ENCODE results near the gene LY6G6C. TPM values are rescaled to one million over a fixed set of nuclear protein-coding genes. Genes with fewer than 3 reads are reported as not detected.

LY6G6C gene
- total and polyA plus RNA-seq, 2 of the 4 experiments (the other 2 are of a cell fraction) = not detected

DNA sequence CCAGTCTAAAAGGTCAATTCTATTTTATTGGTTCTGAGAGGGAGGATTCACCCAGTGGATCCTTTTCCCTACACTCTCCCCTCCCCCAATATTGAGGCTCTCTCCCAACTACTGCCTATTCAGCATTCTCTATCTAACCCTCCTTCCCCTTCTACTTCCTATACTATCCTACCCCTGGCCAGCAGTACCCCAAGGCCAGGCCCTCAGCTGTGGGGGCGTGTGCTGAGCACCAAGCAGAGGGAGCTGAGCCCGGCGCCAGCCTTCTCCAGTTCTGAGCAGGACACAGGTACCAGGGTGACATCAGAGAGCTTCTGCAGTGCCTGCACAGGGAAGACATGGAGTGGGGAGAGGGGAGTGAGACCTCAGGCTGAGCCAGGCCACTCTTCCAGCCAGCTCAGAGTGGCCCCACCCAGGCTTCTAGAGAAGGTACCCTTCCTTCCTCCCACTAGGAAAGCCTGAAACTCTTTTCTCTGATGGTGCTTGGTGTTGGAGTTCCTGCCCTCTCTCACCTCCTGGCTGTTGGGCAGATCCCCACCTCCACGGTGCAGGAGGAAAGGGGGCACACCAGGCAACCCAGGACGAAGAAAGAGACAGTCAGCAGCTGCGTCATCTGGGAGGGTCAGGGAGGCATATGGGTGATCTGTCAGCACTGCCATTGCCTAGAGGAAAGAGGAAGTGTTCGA is 5.6 kb upstream of the LY6G6C start:
- Histone ChIP-seq H3K14ac (replicated peaks; ENCODE audit: low read depth, low read length) (no peak overlapping the region), H3K18ac (ENCODE audit: low read depth, low read length) (no peak overlapping the region), H3K27me3 (ENCODE audit: control insufficient read depth, insufficient read depth, low read length) (no peaks in the 10 kb centered on the region), H3K4ac (ENCODE audit: low read depth, low read length) (no peak overlapping the region), H3K56ac (ENCODE audit: extremely low read depth, insufficient read depth, low read length) (no peak overlapping the region), H2BK120ac (ENCODE audit: low read depth, low read length) (no peak overlapping the region), H4K20me1 (ENCODE audit: insufficient read depth, low read length) (peaks cover 17% of the 10 kb centered on the region), H2BK5ac (ENCODE audit: low read depth, low read length, poor library complexity, severe bottlenecking) (no peak overlapping the region), H3K23ac (ENCODE audit: low read depth, low read length) (no peak overlapping the region; the same call in 1 of the 2 replicates), H2AFZ (replicated peaks; ENCODE audit: low read length, poor library complexity) (no peak overlapping the region), H3K9me3 (ENCODE audit: control insufficient read depth, insufficient read depth, low read length) (no peaks in the 10 kb centered on the region), H2AK5ac (ENCODE audit: low read depth, low read length) (no peak overlapping the region), H3K4me1 (ENCODE audit: control insufficient read depth, insufficient read depth, low read length) (peaks cover 3% of the 10 kb centered on the region), H4K5ac (ENCODE audit: low read depth, low read length) (no peak overlapping the region), H3K36me3 (ENCODE audit: control insufficient read depth, insufficient read depth, low read length) (peaks cover 33% of the 10 kb centered on the region), H2BK20ac (ENCODE audit: low read depth, low read length) (no peak overlapping the region), H3K9me1 (ENCODE audit: insufficient read depth, low read length) (no peaks in the 10 kb centered on the region), H3K27ac (ENCODE audit: insufficient read depth, low read length) (no peak overlapping the region), H3K79me1 (ENCODE audit: low read depth in 1 of 2, low read length in 2 of 2) (peaks cover 0 to 34% of the 10 kb centered on the region in 2 experiments; a peak in 2 of 4 replicates), H2BK15ac (ENCODE audit: low read depth, low read length) (no peak overlapping the region), H2AK9ac (replicated peaks; ENCODE audit: low read depth, low read length, poor library complexity) (no peak overlapping the region), H3K4me2 (ENCODE audit: low read depth, low read length) (no peak overlapping the region), H3K4me3 (ENCODE audit: insufficient read depth, low read depth, low read length) (no peak overlapping the region), H4K8ac (ENCODE audit: low read depth in 2 of 2, low read length in 2 of 2) (no peak overlapping the region), H4K91ac (ENCODE audit: insufficient read depth, low read depth, low read length) (no peak overlapping the region), H3K9ac (ENCODE audit: low read depth, low read length) (no peak overlapping the region)
- TF ChIP-seq POLR2A (IDR thresholded peaks at IDR 0.05; ENCODE audit: low read depth, low read length) = no peak
- ATAC-seq (ENCODE audit: low read depth) (no peak), DNase-seq (no peak)
- ChIA-PET CTCF (no interaction called here), POLR2A (ENCODE audit: unreplicated experiment) (no interaction called here)
- 92% methylated on average over 2 of the region's 7 CpGs; no CpG with 5 or more reads in 1 of the 2 experiments for WGBS, 2 experiments (ENCODE audit: extremely low coverage in 2 of 2, insufficient read length in 1 of 2)
- dilution Hi-C loops (cut with HindIII; ENCODE audit: low sequenced_read_pairs, unreplicated experiment) (no loop called here), in situ Hi-C loops (cut with MboI; ENCODE audit: low sequenced_read_pairs) (no loop called here), intact Hi-C loops (cut with micrococcal nuclease) (no loop called here)
- no TSS peak for BruUV-seq (replicated peaks)
